Posterior vena cava (tissue), 2 donors: Measurements from ENCODE around the gene KIAA0825. TPM values are rescaled to one million over a fixed set of nuclear protein-coding genes. Genes with fewer than 3 reads are reported as not detected.

Experiments
- DNase-seq: peaks from one replicate; pipeline ENCODE4 v3.0.0-alpha.2; 2020; ENCODE audit warnings: low spot score
- intact Hi-C, 2 donors: fragments of 100-400 bp; cut with DNase I; formaldehyde crosslinking; loops; one replicate each; pipeline versions ENCODE4 v1.14.1 to v1.14.2; 2022 to 2023
- total RNA-seq, 2 donors: library from RNA; stranded (reverse); fragmentation: NEBNext Ultra II Directional; extraction: Animal tissue kit (Norgen Biotek cat#: 25700); gene quantifications; one replicate each; pipeline ENCODE4 v1.2.1, GENCODE V29; 2021
- donor health status: DM: yes; HTN: yes; CAD: no.
- donor health status: DM: yes; HTN: yes; CAD: no.

The KIAA0825 gene
- total RNA-seq, 2 donors from 2014 or later: 4.7 to 4.8 TPM

- DNase-seq: no peak
Measured at GRCh38 chr5:94517490-94518488, 100.6 kb downstream of the KIAA0825 start.

GRCh38 chr5:94516148-94516547 is 102.3 kb downstream of the KIAA0825 start:
- intact Hi-C loops: no loop called here
- DNase-seq: no peak

More at GRCh38 chr5:94517490-94518488, 100.6 kb downstream of the KIAA0825 start:
- intact Hi-C loops: no loop called here

GRCh38 chr5:94508461-94509148 is 109.8 kb downstream of the KIAA0825 start:
- intact Hi-C loops: no loop called here
- DNase-seq: no peak

- intact Hi-C loops: no loop called here
- DNase-seq: no peak
Measured at GRCh38 chr5:94505327-94506068, 112.9 kb downstream of the KIAA0825 start.

- intact Hi-C loops: no loop called here
- DNase-seq: no peak
Measured at GRCh38 chr5:94503677-94504076, 114.7 kb downstream of the KIAA0825 start.

GRCh38 chr5:94501365-94501764 is 117.0 kb downstream of the KIAA0825 start:
- intact Hi-C loops: no loop called here
- no peak for DNase-seq

GRCh38 chr5:94499806-94500205 is 118.6 kb downstream of the KIAA0825 start:
- intact Hi-C loops: no loop called here
- DNase-seq: no peak

- intact Hi-C loops: no loop called here
- no peak for DNase-seq
Measured at GRCh38 chr5:94498199-94498598, 120.2 kb downstream of the KIAA0825 start.

GRCh38 chr5:94485067-94485466 is 133.3 kb downstream of the KIAA0825 start:
- intact Hi-C loops: no loop called here
- DNase-seq: no peak

GRCh38 chr5:94481059-94481458 is 137.3 kb downstream of the KIAA0825 start:
- intact Hi-C loops: no loop called here

GRCh38 chr5:94480486-94480885 is 137.9 kb downstream of the KIAA0825 start:
- no peak for DNase-seq
- intact Hi-C loops: no loop called here

More at GRCh38 chr5:94481059-94481458, 137.3 kb downstream of the KIAA0825 start:
- no peak for DNase-seq

GRCh38 chr5:94473936-94474335 is 144.5 kb downstream of the KIAA0825 start:
- no peak for DNase-seq

GRCh38 chr5:94471521-94471920 is 146.9 kb downstream of the KIAA0825 start:
- intact Hi-C loops: no loop called here
- DNase-seq: no peak

More at GRCh38 chr5:94473936-94474335, 144.5 kb downstream of the KIAA0825 start:
- intact Hi-C loops: no loop called here

GRCh38 chr5:94470802-94471201 is 147.6 kb downstream of the KIAA0825 start:
- no peak for DNase-seq
- intact Hi-C loops: no loop called here

- intact Hi-C loops: no loop called here
- no peak for DNase-seq
Measured at GRCh38 chr5:94469894-94470329, 148.5 kb downstream of the KIAA0825 start.

- intact Hi-C loops: no loop called here
- DNase-seq: no peak
Measured at GRCh38 chr5:94467954-94468930, 150.2 kb downstream of the KIAA0825 start.

- intact Hi-C loops: no loop called here
- no peak for DNase-seq
Measured at GRCh38 chr5:94467346-94467953, 151.0 kb downstream of the KIAA0825 start.

- intact Hi-C loops: no loop called here
Measured at GRCh38 chr5:94463739-94464138, 154.7 kb downstream of the KIAA0825 start.

More at GRCh38 chr5:94463739-94464138, 154.7 kb downstream of the KIAA0825 start:
- DNase-seq: no peak
